MM.1S (cell line): ENCODE measurements around the gene PPP2R2C.

Experiments used
- DNase-seq: peaks from one replicate; pipeline ENCODE4 v3.0.0-alpha.2; 2015
- H2AFZ ChIP-seq: fragments of 300-600 bp; sonication (generic); 2 replicates; pipeline ENCODE4 v1.6.0; 2016; ENCODE audit warnings: antibody characterized with exemption, low read length
- H3F3A ChIP-seq: fragments of 300-600 bp; sonication (generic); 2 replicates; pipeline ENCODE4 v1.6.1; 2016; ENCODE audit warnings: mild to moderate bottlenecking, antibody characterized with exemption, low read length, moderate library complexity, mixed read lengths; ENCODE audit not compliant: insufficient read depth
- H3K27ac ChIP-seq: fragments of 300-600 bp; sonication (generic); 2 replicates; pipeline ENCODE4 v1.5.1; 2016; ENCODE audit warnings: mild to moderate bottlenecking, low read length
- H3K27me3 ChIP-seq: fragments of 300-600 bp; sonication (generic); replicated peaks from 2 replicates; pipeline ENCODE4 v1.6.0; 2016; ENCODE audit warnings: low read length; ENCODE audit not compliant: insufficient read depth
- H3K36me3 ChIP-seq: fragments of 300-600 bp; sonication (generic); replicated peaks from 2 replicates; pipeline ENCODE4 v1.6.1; 2016; ENCODE audit warnings: mild to moderate bottlenecking, low read length, mixed read lengths; ENCODE audit not compliant: insufficient read depth
- H3K4me1 ChIP-seq: fragments of 300-600 bp; sonication (generic); 2 replicates; pipeline ENCODE4 v1.6.1; 2016; ENCODE audit warnings: low read length, mixed read lengths
- H3K4me2 ChIP-seq: fragments of 300-600 bp; sonication (generic); 2 replicates; pipeline ENCODE4 v1.6.0; 2016; ENCODE audit warnings: low read depth, low read length
- H3K4me3 ChIP-seq: fragments of 300-600 bp; sonication (generic); 2 replicates; pipeline ENCODE4 v1.5.1; 2016; ENCODE audit warnings: low read length, mixed read lengths
- H3K79me2 ChIP-seq: fragments of 300-600 bp; sonication (generic); 2 replicates; pipeline ENCODE4 v1.6.1; 2016; ENCODE audit warnings: mixed run types, low read length, mixed read lengths
- H3K9ac ChIP-seq: fragments of 300-600 bp; sonication (generic); 2 replicates; pipeline ENCODE4 v1.6.1; 2016; ENCODE audit warnings: low read length, mixed read lengths
- H3K9me2 ChIP-seq: fragments of 300-600 bp; sonication (generic); replicated peaks from 2 replicates; pipeline ENCODE4 v1.6.1; 2016; ENCODE audit warnings: mild to moderate bottlenecking, low read length, mixed read lengths; ENCODE audit not compliant: insufficient read depth
- H3K9me3 ChIP-seq: fragments of 300-600 bp; sonication (generic); replicated peaks from 2 replicates; pipeline ENCODE4 v1.6.1; 2016; ENCODE audit warnings: mild to moderate bottlenecking, low read length, mixed read lengths; ENCODE audit not compliant: insufficient read depth
- H4K20me1 ChIP-seq: fragments of 300-600 bp; sonication (generic); 2 replicates; pipeline ENCODE4 v1.6.1; 2016; ENCODE audit warnings: mild to moderate bottlenecking, low read length, moderate library complexity, mixed read lengths; ENCODE audit not compliant: insufficient read depth
- EZH2 ChIP-seq: fragments of 300-600 bp; sonication (generic); optimal IDR thresholded peaks from 2 replicates; pipeline ENCODE3; 2017; ENCODE audit warnings: low read depth, mild to moderate bottlenecking, antibody characterized with exemption, low read length, mixed read lengths
- EZH2phosphoT487 ChIP-seq: fragments of 300-600 bp; sonication (generic); IDR thresholded peaks from 2 replicates; pipeline ENCODE4 v1.6.1; 2018; ENCODE audit warnings: antibody characterized with exemption, low read length
- TF ChIP-seq, protein P1 (sequence below): fragments of 300-600 bp; sonication (generic); IDR thresholded peaks from 2 replicates; pipeline ENCODE4 v1.5.1; 2016; ENCODE audit warnings: antibody characterized with exemption, low read length, mixed read lengths

Gene PPP2R2C

DNA sequence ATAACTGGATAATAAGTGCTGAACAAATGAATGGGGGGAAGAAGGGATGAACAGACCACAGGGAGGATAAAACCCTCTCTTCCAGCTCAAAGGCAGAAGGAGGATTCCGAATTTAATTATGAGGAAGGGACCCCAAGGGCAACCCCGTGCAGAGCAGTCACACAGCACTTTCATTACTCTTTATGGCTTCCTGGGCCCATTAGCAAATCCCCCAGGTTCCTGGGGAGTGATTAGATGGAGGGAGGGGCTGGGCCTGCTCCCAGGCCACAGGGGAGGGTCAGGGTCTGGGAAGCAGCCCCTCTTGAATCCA, 67.1 kb downstream of the PPP2R2C start:
- Histone ChIP-seq H3K4me2 (no peak overlapping the region), H3K4me3 (no peak overlapping the region), H3K9ac (no peak overlapping the region), H4K20me1 (no peaks in the 10 kb centered on the region), H3K36me3 (no peaks in the 10 kb centered on the region), H3F3A (no peaks in the 10 kb centered on the region), H3K9me3 (no peaks in the 10 kb centered on the region), H3K4me1 (no peaks in the 10 kb centered on the region), H3K27me3 (peaks cover 92% of the 10 kb centered on the region), H3K27ac (no peak overlapping the region), H3K9me2 (no peaks in the 10 kb centered on the region), H3K79me2 (no peaks in the 10 kb centered on the region), H2AFZ (no peak overlapping the region)
- TF ChIP-seq EZH2, result no peak
- no peak for TF ChIP-seq EZH2phosphoT487
- TF ChIP-seq, protein P1, sequence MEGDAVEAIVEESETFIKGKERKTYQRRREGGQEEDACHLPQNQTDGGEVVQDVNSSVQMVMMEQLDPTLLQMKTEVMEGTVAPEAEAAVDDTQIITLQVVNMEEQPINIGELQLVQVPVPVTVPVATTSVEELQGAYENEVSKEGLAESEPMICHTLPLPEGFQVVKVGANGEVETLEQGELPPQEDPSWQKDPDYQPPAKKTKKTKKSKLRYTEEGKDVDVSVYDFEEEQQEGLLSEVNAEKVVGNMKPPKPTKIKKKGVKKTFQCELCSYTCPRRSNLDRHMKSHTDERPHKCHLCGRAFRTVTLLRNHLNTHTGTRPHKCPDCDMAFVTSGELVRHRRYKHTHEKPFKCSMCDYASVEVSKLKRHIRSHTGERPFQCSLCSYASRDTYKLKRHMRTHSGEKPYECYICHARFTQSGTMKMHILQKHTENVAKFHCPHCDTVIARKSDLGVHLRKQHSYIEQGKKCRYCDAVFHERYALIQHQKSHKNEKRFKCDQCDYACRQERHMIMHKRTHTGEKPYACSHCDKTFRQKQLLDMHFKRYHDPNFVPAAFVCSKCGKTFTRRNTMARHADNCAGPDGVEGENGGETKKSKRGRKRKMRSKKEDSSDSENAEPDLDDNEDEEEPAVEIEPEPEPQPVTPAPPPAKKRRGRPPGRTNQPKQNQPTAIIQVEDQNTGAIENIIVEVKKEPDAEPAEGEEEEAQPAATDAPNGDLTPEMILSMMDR, result no peak
- no peak for DNase-seq

DNA sequence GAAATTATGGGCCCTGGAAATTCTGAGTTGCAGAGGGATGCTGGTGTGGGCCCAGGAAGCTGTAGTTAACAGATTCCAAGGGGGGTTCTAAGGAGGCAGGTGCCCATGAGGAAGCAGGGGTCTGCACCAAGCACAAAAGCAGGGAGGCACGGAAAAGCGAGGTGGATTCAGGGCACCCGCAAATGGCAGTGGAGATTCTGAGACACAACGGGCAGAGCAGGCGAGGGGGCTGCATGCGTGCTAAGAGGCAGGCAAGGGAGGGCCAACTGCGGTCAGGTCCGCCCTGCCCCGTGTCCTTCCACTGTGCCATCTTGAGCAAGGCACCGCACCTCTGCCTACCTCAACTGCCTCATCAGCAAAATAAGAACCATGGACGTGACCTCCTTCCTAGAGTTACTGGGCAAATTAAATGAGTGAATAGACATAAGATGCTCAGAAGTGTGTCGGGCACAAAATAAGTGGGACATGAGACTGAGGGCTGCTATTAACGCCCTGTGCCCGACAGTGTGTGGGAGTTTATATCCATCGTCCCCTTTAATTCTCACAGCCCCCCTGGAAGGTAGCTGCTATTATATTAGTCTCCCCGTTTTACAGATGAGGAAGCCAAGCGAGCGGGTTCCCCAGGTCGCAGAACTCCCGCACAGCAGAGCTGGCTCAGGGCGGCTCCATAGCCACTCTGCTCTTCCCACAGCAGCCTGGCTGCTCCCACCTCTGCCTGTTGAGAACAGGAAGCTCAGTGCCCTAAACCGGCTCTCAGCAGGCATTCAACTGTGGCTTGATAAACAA, 67.6 kb downstream of the PPP2R2C start:
- Histone ChIP-seq H3K79me2 (no peaks in the 10 kb centered on the region), H2AFZ (no peak overlapping the region), H4K20me1 (no peaks in the 10 kb centered on the region), H3K9me2 (no peaks in the 10 kb centered on the region), H3K9me3 (no peaks in the 10 kb centered on the region), H3K4me1 (no peaks in the 10 kb centered on the region), H3K27ac (no peak overlapping the region), H3K27me3 (peaks cover 94% of the 10 kb centered on the region), H3F3A (no peaks in the 10 kb centered on the region), H3K9ac (no peak overlapping the region), H3K4me2 (no peak overlapping the region), H3K4me3 (no peak overlapping the region), H3K36me3 (no peaks in the 10 kb centered on the region)
- TF ChIP-seq EZH2phosphoT487 (no peak), EZH2 (no peak)
- TF ChIP-seq, protein P1, result no peak
- DNase-seq, result no peak

DNA sequence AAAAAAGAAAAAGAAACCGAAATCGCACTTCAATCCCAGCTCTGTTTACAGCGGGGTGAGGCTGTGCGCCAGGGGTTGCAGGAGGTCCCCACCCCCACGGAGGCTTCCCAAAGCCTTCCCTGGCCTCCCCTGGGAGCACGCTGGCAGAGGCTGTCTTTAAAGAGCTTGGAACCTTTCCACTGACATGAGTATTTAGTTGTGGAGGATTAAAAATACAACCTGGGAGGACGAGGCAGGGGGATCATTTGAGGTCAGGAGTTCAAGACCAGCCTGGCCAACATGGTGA, 69.1 kb downstream of the PPP2R2C start:
- H3F3A ChIP-seq, result no peaks in the 10 kb centered on the region
- peak overlapping the region; percentile 44; the same call in 1 of the 2 replicates for H3K4me2 ChIP-seq
- no peaks in the 10 kb centered on the region for H3K9me3 ChIP-seq
- H3K9ac ChIP-seq, result no peak overlapping the region
- no peak overlapping the region for H3K27ac ChIP-seq
- no peaks in the 10 kb centered on the region for H3K36me3 ChIP-seq
- peak overlapping the region; percentile 37; the same call in 1 of the 2 replicates for H3K4me3 ChIP-seq
- no peaks in the 10 kb centered on the region for H4K20me1 ChIP-seq
- H3K9me2 ChIP-seq, result no peaks in the 10 kb centered on the region
- no peak for DNase-seq
- H3K27me3 ChIP-seq, result peaks cover 97% of the 10 kb centered on the region
- H3K4me1 ChIP-seq, result no peaks in the 10 kb centered on the region
- H2AFZ ChIP-seq, result 0 out of 2 replicates have a peak overlapping the region, but pooled peaks have one; percentile 34
- TF ChIP-seq EZH2, result no peak
- TF ChIP-seq, protein P1, result no peak
- TF ChIP-seq EZH2phosphoT487, result no peak
- H3K79me2 ChIP-seq, result no peaks in the 10 kb centered on the region
